Esophagus squamous epithelium (tissue), 5 donors: Measurements from ENCODE around the gene FLT4. TPM values are rescaled to one million over a fixed set of nuclear protein-coding genes. Genes with fewer than 3 reads are reported as not detected.
A peak's percentile ranks its signal among the peaks of the same experiment; 100 is the strongest.

Source experiments
- DNase-seq: peaks from one replicate; lab custom pipeline; 2025; lab: John Stamatoyannopoulos, UW
- H3K27ac ChIP-seq, 4 donors: fragments of 200-600 bp; sonication (generic); one replicate each; pipeline ENCODE4 v1.5.1; 2016 to 2019; ENCODE audit warnings: mild to moderate bottlenecking in 1 of 4
- H3K27me3 ChIP-seq, 4 donors: fragments of 200-600 bp; sonication (generic); 1 replicate in 3 of 4; 2 replicates in 1 of 4; pipeline versions ENCODE4 v1.5.1 to v1.6.0; 2017 to 2021; ENCODE audit warnings: antibody characterized with exemption in 1 of 4
- H3K36me3 ChIP-seq, 3 donors: fragments of 200-600 bp; sonication (generic); one replicate each; pipeline ENCODE4 v1.5.1; 2016 to 2019
- H3K4me1 ChIP-seq, 3 donors: fragments of 200-600 bp; sonication (generic); one replicate each; pipeline ENCODE4 v1.5.1; 2017 to 2019
- H3K4me3 ChIP-seq, 4 donors: fragments of 200-600 bp; sonication (generic); 1 replicate in 3 of 4; 2 replicates in 1 of 4; pipeline ENCODE4 v1.5.1; 2016 to 2019; ENCODE audit warnings: mild to moderate bottlenecking in 2 of 4, moderate library complexity in 1 of 4
- H3K9me3 ChIP-seq, 3 donors: fragments of 200-600 bp; sonication (generic); one replicate each; pipeline ENCODE4 v1.5.1; 2016 to 2019
- CTCF ChIP-seq, 6 experiments: fragments of 450-650 bp in 4 of 6; fragments of 200-600 bp in 2 of 6; sonication (generic) in 2 of 6; IDR thresholded peaks; one replicate each; pipeline ENCODE4 v1.5.1; 2016 to 2019; ENCODE audit warnings: antibody characterized with exemption in 6 of 6, mild to moderate bottlenecking in 4 of 6, moderate library complexity in 4 of 6
- POLR2A ChIP-seq, 4 donors: fragments of 450-650 bp; IDR thresholded peaks; one replicate each; pipeline ENCODE4 v1.6.1; 2017; ENCODE audit warnings: antibody characterized with exemption in 4 of 4, mild to moderate bottlenecking in 4 of 4, moderate library complexity in 3 of 4
- whole genome bisulfite sequencing, 2 donors: methylation state at CpG; one replicate each; pipeline ENCODE4 v1.1.5; 2018; 5-methylcytosine and 5-hydroxymethylcytosine counted together
- intact Hi-C: fragments of 100-400 bp; cut with DNase I; formaldehyde crosslinking; loops from one replicate; pipeline ENCODE4 v1.15.0; 2022
- total RNA-seq, 4 donors: library from RNA; depleted of rRNA; stranded (reverse); fragments of >200 nt; gene quantifications; one replicate each; pipeline ENCODE4 v1.1.0, GENCODE V29; 2016
- donor health status: DM: yes; HTN: yes; CAD: no.

Gene FLT4
- total RNA-seq, 4 donors from 2014 or later, result 0.97 to 13.5 (median 4.2) TPM

DNA sequence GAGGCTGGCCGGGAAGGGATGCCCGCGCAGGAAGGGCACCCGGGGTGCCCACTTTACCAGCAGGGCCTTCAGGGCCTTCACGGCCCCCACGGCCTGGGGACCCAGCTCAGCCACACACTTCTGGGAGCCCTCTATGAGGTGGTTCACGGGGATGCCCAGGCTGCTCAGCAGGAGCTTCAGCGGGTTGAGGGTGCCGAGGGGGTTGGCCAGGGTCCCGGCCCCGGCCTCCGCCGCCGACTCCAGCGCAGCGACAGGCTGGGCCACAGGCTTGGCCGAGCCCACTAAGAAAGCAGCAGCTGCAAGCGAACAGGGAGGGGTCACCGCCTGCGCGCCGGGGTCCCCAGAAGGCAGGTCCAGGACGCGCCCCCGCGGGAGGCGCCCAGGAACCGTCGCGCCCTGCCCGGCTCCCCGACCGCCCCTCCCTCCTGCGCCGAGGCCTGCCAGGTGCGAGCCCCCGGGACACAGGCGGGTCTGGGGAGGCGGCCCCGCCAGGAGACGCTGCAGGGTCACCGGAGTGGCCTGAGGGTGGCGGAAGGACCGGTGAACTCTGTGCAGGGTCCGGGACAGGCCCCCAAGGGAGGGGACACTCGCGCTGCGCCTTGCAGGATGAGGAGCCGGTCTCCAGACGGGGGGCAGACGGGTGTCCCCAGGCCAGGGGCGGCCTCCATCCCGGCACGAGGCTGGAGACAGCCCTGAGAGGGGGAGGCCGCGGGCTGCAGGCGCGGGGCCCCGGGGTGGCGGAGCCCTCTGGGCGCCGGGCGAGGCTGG is 58.7 kb downstream of the FLT4 start:
- WGBS, 2 donors, result 0% methylated on average over 1 of the region's 63 CpGs; no CpG with 5 or more reads in 1 of the 2 donors
- H3K4me1 ChIP-seq, result peaks cover 15 to 23% (median 21%) of the 10 kb centered on the region in 3 donors
- no peak for DNase-seq
- intact Hi-C loops, result no loop called here
- no peak overlapping the region for H3K27ac ChIP-seq
- TF ChIP-seq CTCF (IDR thresholded peaks at IDR 0.05) (no peak), POLR2A (IDR thresholded peaks at IDR 0.05) (no peak)
- H3K36me3 ChIP-seq, result no peaks in the 10 kb centered on the region
- H3K9me3 ChIP-seq, result no peaks in the 10 kb centered on the region
- peak overlapping the region in 3 of 4 donors; percentile 14 to 53 (median 28) for H3K4me3 ChIP-seq
- peaks cover 6 to 69% (median 14%) of the 10 kb centered on the region in 4 donors for H3K27me3 ChIP-seq

DNA sequence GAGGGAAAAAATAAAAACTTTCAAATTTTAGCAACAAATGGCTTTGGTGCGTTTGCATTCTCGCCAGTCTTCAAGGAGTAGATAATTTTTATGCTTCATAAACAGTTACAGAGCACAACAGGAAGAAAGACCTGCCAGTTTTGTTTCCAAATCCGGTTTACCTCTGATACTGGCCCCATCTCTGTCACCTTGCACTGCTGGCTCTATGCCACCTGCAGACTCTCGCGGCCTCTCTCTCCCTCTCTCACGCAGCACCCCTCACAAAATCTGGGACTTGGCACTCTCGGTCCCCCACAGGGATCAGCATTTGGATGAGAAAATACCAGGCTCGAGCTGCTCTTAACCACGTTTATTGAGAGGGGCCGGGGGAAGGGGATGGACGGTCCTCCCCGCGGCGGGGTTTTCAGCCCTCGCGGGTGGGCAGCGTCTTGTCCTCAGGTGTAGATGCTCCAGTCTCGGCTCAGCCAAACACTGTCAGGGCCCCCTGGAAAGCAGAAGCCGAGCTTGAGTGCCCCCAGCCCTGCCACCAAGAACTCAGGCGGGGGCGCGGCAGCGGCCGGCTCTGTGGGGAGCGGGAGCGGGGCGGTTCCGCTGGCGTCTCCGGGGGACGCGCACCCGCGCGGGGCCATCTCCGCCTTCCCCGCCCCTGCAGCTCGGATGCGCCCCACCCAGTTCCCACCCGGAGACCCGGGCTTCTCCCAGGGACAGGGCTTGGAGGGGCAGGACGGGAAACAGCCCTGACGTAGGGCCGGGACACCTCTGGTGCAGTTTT is 59.4 kb downstream of the FLT4 start:
- intact Hi-C loops, result no loop called here
- Histone ChIP-seq H3K27ac (no peak overlapping the region), H3K9me3 (no peaks in the 10 kb centered on the region), H3K27me3 (peaks cover 6 to 69% (median 14%) of the 10 kb centered on the region in 4 donors), H3K4me3 (peak overlapping the region in 2 of 4 donors; percentile 28 to 53), H3K36me3 (no peaks in the 10 kb centered on the region), H3K4me1 (peaks cover 15 to 23% (median 21%) of the 10 kb centered on the region in 3 donors)
- WGBS, 2 donors, result 2 to 10% methylated on average over 6 to 14 of the region's 44 CpGs
- TF ChIP-seq POLR2A (IDR thresholded peaks at IDR 0.05), result no peak
- no peak for TF ChIP-seq CTCF (IDR thresholded peaks at IDR 0.05)
- no peak for DNase-seq

- H3K4me1 ChIP-seq, result peaks cover 15 to 22% (median 21%) of the 10 kb centered on the region in 3 donors
- intact Hi-C loops, result no loop called here
- WGBS, 2 donors, result 92 to 94% methylated on average over 10 of the region's 10 CpGs
- TF ChIP-seq CTCF (IDR thresholded peaks at IDR 0.05) (no peak), POLR2A (IDR thresholded peaks at IDR 0.05) (no peak)
- peaks cover 6 to 42% (median 14%) of the 10 kb centered on the region in 4 donors for H3K27me3 ChIP-seq
- no peak overlapping the region for H3K27ac ChIP-seq
- no peaks in the 10 kb centered on the region for H3K36me3 ChIP-seq
- no peak overlapping the region for H3K4me3 ChIP-seq
- no peaks in the 10 kb centered on the region for H3K9me3 ChIP-seq
- no peak for DNase-seq
Observed at GRCh38 chr5:180586870-180587269, 62.5 kb downstream of the FLT4 start.

DNA sequence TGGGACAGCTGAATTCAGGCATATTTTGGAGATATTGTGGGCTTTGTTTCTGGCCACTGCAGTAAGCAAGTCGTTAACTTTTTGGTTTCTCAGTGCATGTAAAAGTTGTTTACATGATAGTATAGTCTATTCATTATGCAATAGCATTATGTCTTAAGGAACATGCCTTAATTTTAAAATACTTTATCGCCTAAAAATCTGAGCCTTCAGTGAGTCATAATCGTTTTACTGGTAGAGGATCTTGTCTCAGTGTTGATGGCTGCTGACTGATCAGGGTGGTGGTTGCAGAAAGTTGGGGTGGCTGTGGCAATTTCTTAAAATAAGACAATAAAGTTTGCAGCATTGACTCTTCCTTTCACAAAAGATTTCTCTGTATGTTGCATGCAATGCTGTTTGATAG is 63.2 kb downstream of the FLT4 start:
- Histone ChIP-seq H3K4me1 (peaks cover 11 to 16% (median 15%) of the 10 kb centered on the region in 3 donors), H3K27ac (no peak overlapping the region), H3K9me3 (no peaks in the 10 kb centered on the region), H3K36me3 (no peaks in the 10 kb centered on the region), H3K4me3 (no peak overlapping the region), H3K27me3 (peaks cover 6 to 35% (median 12%) of the 10 kb centered on the region in 4 donors)
- 73 to 82% methylated on average over 3 of the region's 3 CpGs for WGBS, 2 donors
- no peak for DNase-seq
- TF ChIP-seq POLR2A (IDR thresholded peaks at IDR 0.05) (no peak), CTCF (IDR thresholded peaks at IDR 0.05) (no peak)
- intact Hi-C loops, result no loop called here

- no peak for DNase-seq
- Histone ChIP-seq H3K4me1 (no peaks in the 10 kb centered on the region), H3K27me3 (peaks cover 0 to 10% (median 0%) of the 10 kb centered on the region in 4 donors), H3K36me3 (no peaks in the 10 kb centered on the region), H3K4me3 (no peak overlapping the region), H3K27ac (no peak overlapping the region), H3K9me3 (no peaks in the 10 kb centered on the region)
- WGBS, 2 donors, result 66 to 68% methylated on average over 2 of the region's 2 CpGs
- intact Hi-C loops, result no loop called here
- TF ChIP-seq CTCF (IDR thresholded peaks at IDR 0.05), result no peak
- TF ChIP-seq POLR2A (IDR thresholded peaks at IDR 0.05), result no peak
Observed at GRCh38 chr5:180583738-180584137, 65.7 kb downstream of the FLT4 start.
